GM21723 (cell line): Measurements from ENCODE around the gene ZNF678.
"Not testable (repeated sequence)": the region's sequence is repeated elsewhere in the genome, so short reads cannot be mapped to it uniquely, and the experiment has no call there.

ENCODE experiments used
- ATAC-seq: cut with Tn5 transposase; IDR thresholded peaks from one replicate; pipeline ENCODE4 v1.9.1; 2021; ENCODE audit warnings: mild to moderate bottlenecking, moderate library complexity; ENCODE audit not compliant: unreplicated experiment

ZNF678 gene

DNA sequence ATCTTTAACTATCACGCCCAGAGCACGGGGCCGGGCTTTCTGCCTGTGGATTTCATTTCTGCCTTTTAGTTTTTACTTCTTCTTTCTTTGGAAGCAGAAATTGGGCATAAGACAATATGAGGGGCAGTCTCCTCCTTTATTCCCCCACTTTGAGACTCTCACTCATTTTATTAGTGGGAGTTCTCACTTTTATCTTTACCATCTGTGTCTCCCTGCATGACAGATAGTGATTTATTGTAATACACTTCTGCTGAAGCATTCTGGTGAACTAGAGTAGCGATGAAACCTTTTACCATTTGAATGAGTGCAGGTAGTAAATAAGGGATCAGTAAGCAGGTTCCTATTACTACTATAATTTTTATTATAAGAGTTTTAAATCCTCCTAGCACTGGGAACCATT lies 26.4 kb downstream of the ZNF678 start:
- ATAC-seq = not testable (repeated sequence)

DNA sequence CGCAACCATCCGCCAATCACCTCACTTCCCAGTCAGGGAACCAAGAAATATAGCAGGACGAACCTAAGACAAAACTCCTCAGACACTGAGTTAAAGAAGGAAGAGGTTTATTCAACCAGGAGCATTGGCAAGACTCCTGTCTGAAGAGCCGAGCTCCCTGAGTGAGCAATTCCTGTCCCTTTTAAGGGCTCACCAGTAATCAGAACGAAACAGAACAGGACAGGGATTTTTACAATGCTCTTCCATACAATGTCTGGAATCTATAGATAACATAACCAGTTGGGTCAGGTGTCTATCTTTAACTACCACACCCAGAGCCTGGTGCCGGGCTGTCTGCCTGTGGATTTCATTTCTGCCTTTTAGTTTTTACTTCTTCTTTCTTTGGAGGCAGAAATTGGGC lies 32.9 kb downstream of the ZNF678 start:
- not testable (repeated sequence) for ATAC-seq

DNA sequence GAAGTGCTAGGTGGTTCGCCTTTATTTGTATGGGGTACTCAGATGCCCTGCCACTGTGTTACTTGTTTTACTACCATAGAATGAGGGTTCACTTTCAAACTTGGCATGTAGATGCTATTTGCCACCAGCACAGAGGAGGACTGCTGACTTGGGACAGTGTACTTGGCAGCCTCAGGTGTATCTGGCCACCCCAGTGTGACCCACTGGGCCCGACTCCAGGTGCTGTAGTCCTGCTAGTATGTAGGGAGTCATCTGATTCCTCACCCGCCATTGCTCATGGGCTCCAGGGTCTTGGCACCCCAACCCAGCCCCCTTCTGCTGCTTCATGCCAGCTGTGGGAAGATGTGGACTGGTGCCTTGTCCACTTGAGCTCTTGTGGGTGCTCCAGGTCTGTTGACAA lies 40.0 kb downstream of the ZNF678 start:
- no peak for ATAC-seq

DNA sequence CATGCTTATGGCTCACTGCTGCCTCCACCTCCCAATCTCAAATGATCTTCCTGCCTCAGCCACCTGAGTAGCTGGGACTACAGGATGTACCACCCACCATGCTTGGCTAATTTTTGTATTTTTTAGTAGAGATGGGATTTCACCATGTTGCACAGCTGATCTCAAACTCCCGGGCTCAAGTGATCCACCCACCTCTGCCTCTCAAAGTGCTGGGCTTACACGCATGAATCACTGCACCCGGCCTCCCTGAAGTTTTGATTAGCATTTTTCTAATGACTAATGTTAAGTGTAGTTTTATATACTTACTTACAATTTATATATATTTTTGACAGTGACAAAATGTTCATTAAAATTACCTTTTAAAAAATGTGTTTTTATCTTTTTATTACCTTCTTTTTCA lies 41.1 kb downstream of the ZNF678 start:
- no peak for ATAC-seq

DNA sequence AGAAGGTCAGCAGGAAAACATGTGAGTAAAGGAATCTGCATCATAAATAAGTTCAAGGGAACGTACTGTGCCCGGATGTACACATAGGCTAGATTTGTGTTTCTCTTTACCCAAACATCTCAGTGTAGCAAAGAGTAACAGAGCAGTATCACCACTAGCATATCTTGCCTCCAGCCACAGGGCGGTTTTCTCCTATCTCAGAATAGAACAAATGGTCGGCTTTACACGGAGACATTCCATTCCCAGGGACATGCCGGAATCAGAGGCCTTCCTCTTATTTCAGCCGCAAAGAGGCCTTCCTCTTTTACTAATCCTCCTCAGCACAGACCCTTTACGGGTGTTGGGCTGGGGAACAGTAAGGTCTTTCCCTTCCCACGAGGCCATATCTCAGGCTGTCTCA lies 42.9 kb downstream of the ZNF678 start:
- not testable (repeated sequence) for ATAC-seq

DNA sequence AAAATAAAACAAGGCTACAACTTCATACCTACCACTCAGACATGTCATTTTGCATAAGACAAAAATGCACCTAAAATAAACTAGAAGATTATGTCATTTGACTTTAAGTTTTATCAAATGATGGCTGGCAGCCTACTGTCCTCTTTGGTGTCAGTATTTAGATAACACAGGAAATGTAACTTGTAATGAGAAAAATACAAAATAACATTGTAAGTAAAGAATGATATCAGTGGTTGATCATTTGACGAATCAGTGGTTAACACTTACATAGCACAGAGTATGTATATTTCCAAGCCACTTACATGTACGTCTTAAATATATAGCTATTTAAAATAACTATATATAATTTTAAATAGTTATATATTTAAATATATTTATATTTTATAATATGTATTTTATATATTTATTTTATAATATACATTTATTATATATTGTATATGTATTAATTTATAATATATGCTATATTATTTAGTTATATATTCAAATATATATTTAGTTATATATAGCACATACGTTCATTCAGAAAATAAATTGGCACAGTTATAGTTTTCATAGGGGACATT lies 44.1 kb downstream of the ZNF678 start:
- no peak for ATAC-seq

DNA sequence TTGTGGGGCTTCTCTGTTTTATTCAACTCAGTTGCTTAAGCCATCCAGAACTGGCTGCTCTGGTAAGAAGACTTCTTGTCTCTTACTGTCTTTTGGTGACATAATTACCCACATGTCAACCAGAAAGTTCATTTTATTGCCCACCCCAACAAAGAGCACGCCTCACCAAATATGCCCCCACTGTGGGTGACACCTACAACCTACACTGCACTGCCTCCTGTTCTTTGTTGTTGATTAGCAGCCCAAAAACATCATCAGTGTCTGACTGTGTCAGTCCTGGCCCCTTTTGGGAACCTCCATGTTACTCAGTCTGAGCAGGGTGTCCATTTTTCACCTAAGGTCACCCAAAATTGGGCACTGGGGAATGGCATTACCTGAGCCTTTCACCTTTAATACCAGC lies 49.3 kb downstream of the ZNF678 start:
- no peak for ATAC-seq

DNA sequence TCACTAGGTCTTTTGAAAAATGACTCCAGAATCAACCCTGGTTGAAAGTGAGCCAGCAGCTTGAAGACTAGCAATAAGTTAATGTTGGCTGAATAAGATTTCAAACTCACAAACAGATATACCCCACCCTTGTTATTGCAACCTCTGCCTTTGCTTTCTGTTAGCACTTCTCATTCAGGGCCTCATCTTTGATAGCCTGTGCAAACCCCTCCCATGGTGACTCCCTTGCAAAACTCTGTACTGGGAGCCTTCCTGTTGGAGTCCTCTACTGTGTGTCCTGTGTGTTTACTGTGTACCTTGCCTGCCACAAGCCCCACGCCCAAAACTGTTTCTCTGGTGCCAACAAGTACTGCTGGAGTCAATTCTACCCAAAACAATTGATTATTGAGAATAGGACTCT lies 50.2 kb downstream of the ZNF678 start:
- ATAC-seq = no peak

DNA sequence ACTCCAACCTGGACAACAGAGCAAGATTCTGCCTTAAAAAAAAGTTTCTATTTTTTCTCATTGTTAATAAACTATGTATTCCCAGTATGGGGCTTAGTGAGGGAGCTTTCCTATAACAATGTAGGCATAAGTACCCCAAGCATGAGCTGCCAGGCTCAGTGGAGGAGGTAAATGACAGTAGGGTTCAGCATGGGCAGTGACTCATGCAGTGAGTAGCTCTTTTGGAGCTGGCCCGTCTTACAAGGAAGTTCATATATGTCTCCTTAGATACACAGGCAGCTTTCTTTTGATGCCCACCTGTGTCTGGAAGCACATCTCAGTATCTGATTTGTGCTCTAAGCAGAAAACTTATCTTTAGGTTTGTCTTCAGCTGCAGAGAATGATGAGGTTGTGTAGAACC lies 57.9 kb downstream of the ZNF678 start:
- no peak for ATAC-seq

DNA sequence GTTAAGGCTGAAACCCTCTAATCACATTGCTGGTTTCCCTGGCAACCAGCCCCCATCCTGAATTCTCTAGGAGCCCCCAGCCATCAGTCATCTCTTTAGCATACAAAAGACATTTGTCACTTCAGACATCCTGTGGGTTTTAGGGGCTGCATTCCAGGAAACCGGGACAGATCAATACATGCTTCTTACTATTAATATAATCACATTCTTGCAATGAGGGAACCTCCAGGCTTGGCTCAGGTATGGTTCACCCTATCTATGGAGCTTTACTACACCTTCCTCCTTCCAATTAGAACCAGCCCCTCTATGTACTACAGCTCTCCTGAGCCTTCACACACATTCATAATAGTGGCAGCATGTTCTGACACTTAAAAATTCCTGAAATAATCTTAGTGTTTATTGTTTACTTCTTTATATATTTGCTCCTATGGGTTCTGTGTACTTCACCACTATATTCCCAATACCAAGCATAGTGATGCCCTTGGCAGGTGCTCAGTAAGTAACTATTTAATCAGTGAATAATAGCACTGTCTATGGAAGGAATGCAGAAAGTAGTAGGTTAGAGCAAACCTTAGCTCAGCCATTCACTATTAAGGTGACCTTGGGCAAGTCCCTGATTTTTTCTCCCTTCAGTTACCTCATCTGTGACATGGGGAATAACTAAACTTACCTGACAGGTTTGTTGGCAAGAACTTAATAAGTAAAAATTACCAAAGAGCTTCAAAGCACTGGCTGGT lies 59.6 kb downstream of the ZNF678 start:
- ATAC-seq = no peak

DNA sequence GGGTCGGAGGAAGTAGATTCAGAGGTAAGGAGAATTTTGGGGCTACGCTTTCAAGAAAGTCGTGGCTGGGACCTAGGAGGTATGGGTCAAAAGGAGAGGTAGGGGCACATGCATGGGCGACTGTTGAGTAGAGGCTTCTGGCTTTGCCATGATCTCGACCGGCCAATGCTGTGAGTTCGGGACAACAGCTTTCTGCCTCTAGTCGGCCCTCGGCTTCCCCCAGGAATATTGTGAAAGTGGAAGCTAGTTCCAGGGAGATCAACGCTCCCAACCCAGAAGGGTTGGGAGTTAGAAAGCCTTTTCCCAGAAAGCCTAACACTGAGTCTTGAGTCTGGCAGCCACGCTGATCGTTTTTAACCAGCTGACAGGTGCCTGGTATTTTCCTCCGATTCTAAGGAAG lies 69.0 kb downstream of the ZNF678 start:
- ATAC-seq = no peak

DNA sequence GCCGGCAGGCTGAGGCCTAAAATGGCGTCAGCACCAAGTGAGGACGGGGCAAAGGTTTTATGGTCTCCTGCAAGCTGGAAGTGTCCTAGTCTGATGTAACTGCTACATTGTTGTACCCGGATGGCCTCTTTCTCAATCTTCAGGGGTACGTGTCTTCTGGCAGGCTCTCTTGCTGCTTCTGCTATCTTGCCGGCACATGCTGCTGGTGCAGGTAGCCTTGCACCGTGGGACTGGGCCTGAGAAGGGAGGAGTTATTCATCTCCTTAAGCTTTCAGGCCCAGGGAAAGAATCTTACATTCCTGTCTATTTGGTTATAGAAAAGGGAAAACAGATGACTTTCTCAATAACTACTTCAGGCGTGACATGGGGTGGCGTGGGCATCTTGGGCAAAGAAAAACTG lies 72.2 kb downstream of the ZNF678 start:
- ATAC-seq = no peak

DNA sequence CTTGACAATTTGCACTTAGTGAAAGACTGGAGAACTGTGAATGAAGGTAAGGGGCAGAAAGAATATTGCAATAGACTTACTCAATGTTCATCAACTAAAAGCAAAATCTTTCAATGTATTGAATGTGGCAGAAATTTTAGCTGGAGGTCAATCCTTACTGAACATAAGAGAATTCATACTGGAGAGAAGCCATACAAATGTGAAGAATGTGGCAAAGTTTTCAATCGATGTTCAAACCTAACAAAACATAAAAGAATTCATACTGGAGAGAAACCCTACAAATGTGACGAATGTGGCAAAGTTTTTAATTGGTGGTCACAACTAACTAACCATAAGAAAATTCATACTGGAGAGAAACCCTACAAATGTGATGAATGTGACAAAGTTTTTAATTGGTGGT lies 91.1 kb downstream of the ZNF678 start:
- no peak for ATAC-seq

DNA sequence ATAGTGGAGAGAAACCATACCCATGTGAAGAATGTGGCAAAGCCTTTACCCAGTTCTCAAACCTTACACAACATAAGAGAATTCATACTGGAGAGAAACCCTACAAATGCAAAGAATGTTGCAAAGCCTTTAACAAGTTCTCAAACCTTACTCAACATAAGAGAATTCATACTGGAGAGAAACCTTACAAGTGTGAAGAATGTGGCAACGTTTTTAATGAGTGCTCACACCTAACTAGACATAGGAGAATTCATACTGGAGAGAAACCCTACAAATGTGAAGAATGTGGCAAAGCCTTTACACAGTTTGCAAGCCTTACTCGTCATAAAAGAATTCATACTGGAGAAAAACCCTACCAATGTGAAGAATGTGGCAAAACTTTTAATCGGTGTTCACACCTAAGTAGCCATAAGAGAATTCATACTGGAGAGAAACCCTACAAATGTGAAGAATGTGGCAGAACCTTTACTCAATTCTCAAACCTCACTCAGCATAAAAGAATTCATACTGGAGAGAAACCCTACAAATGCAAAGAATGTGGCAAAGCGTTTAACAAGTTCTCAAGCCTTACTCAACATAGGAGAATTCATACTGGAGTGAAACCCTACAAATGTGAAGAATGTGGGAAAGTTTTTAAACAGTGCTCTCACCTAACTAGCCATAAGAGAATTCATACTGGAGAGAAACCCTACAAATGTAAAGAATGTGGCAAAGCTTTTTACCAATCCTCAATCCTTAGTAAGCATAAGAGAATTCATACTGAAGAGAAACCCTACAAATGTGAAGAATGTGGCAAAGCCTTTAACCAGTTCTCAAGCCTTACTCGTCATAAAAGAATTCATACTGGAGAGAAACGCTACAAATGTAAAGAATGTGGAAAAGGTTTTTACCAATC lies 91.7 kb downstream of the ZNF678 start:
- no peak for ATAC-seq

DNA sequence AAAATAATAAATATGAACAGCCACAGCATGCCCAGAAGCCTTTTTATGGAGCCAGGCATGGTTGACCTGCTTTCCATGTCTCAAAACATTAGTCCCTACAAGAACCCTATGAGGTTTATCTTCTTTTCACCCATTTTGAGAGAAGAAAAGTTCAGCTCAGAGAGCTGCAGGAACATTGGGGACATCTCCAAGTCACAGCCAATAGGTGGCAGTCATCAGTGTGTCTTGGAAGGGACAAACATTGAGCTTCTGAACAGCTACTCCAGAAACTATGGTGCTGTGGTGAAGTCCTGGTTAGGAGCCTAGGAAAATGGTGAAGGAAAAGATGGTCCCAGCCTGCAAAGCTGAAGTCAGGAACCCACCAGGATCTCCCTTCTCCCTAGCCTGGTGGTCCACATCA lies 98.1 kb downstream of the ZNF678 start:
- no peak for ATAC-seq

DNA sequence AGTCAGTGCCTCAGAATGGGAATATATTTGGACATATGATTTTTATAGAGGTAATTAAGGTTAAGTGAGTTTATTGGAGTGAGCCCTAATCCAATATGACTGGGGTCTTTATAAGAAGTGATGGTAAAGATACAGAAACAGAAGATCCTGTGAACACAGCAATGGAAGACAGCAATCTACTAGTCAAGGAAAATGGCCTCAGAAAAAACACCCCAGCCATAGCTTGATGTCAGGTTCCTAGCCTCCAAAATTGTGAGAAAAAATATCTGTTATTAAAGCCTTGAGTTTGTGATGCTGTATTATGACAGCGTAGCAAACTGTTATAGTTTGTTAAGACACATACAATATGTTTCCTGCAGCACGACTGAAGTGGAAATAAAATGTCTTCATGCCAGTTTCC lies 99.6 kb downstream of the ZNF678 start:
- ATAC-seq = no peak

DNA sequence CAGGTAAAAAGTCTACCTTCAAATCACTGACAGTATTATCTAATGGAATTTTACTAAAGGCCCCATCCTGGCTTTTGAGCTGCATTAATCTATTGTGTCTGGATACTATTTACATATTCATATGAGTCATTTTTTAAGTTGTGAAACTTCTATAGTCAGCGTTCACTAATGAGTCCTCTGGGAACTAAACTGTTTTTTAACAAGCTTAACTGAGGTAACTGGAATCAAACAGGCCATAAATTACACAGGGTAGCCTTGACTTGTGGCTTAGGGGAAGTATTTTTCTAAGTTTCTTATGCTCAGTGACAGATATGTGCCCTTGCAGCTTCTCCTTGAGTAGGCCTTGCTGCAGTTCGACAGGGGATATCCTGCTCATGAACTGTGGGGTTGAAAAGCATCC lies 102.9 kb downstream of the ZNF678 start:
- ATAC-seq = no peak

DNA sequence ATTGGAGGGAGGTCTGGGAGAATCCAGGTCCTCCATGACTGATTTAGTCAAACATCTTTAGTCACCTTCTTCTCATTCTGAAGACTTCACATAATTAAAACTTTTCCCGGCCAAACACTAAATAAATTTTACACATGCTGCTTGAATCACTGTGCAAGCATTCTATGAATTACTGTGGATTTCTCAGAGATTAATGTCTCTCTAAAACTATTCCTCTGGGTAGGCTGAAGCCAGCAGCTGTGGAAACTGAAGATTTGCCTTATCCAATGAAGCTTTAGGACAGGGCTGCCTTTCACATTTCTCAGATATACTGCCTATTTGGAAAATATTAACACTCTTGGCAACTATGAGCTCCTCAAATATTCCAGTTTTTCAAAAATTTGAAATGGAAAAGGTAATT lies 110.1 kb downstream of the ZNF678 start:
- no peak for ATAC-seq

DNA sequence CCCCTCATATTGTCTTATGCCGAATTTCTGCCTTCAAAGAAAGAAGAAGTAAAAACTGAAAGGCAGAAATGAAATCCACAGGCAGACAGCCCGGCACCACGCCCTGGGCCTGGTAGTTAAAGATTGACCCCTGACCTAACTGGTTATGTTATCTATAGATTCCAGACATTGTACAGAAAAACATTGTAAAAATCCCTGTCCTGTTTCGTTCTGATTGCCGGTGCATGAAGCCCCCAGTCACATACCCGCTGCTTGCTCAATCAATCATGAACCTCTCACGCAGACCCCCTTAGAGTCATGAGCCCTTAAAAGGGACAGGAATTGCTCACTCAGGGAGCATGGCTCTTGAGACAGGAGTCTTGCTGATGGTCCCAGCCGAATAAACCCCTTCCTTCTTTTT lies 122.5 kb downstream of the ZNF678 start:
- ATAC-seq = no peak

DNA sequence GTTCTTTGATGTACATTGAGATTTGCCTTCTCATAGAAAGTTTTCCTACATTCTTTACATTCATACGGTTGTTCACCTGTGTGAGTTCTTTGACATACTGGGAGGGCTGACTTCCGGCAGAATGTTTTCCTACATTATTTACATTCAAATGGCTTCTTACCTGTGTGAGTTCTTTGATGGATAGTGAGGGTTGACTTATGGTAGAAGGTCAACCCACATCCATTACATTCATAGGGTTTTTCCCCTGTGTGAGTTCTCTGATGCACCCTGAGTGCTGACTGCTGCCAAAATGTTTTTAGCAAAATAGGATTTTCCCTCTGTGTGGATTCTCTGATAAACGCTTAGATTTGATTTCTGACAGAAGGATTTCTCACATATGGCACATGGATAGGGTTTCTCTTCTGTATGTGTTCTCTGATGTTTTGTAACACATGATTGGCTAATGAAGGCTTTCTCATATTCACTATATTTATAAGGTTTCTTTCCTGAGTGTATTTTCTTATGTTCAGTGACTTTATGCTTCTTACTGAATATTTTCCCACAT lies 134.0 kb downstream of the ZNF678 start:
- ATAC-seq = no peak

DNA sequence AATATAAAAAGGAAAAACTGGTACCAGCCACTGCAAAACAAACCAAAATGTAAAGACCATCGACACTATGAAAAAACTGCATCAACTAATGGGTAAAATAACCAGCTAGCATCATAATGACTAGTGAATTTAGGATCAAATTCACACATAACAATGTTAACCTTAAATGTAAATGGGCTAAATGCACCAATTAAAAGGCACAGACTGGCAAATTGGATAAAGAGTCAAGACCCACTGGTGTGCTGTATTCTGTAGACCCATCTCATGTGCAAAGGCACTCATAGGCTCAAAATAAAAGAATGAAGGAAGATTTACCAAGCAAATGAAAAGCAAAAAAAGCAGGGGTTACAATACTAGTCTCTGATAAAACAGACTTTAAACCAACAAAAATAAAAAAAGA lies 138.3 kb downstream of the ZNF678 start:
- ATAC-seq = not testable (repeated sequence)

DNA sequence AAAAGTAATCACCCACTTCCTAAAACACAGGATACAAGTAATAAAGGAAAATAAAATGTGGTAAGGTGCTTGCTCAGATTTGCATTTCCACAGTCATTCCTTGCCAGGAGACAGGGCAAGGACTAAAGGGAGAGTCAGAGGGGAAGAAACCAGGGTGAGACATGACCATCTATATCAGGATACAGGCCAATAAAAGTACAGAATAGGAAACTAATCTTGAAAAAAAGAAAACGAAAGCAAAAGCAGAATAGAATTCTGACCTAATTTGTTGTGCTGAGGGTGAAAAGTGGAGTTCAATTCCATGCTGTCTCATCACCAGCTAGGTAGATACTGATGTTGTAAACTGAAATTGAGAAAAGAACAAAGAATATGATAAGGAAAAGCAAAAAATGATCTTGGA lies 144.5 kb downstream of the ZNF678 start:
- ATAC-seq = no peak
